GM18505 (cell line): Measurements from ENCODE around the gene CREB3.

Experiments
- ATAC-seq: cut with Tn5 transposase; IDR thresholded peaks from one replicate; pipeline ENCODE4 v1.9.1; 2021; ENCODE audit not compliant: unreplicated experiment
- POLR2A ChIP-seq: IDR thresholded peaks from 4 replicates; pipeline ENCODE4 v1.6.1; 2011; ENCODE audit warnings: borderline replicate concordance; ENCODE audit not compliant: insufficient read depth, insufficient read length; ENCODE audit errors: extremely low read depth

Gene CREB3

GRCh38 chr9:35725362-35725761, 7.1 kb upstream of the CREB3 start:
- ATAC-seq, result no peak
- no peak for TF ChIP-seq POLR2A

GRCh38 chr9:35726931-35727330, 5.5 kb upstream of the CREB3 start:
- TF ChIP-seq POLR2A, result no peak
- ATAC-seq, result no peak

- TF ChIP-seq POLR2A, result no peak
- ATAC-seq, result no peak
Observed at GRCh38 chr9:35727676-35728040, 4.8 kb upstream of the CREB3 start.

DNA sequence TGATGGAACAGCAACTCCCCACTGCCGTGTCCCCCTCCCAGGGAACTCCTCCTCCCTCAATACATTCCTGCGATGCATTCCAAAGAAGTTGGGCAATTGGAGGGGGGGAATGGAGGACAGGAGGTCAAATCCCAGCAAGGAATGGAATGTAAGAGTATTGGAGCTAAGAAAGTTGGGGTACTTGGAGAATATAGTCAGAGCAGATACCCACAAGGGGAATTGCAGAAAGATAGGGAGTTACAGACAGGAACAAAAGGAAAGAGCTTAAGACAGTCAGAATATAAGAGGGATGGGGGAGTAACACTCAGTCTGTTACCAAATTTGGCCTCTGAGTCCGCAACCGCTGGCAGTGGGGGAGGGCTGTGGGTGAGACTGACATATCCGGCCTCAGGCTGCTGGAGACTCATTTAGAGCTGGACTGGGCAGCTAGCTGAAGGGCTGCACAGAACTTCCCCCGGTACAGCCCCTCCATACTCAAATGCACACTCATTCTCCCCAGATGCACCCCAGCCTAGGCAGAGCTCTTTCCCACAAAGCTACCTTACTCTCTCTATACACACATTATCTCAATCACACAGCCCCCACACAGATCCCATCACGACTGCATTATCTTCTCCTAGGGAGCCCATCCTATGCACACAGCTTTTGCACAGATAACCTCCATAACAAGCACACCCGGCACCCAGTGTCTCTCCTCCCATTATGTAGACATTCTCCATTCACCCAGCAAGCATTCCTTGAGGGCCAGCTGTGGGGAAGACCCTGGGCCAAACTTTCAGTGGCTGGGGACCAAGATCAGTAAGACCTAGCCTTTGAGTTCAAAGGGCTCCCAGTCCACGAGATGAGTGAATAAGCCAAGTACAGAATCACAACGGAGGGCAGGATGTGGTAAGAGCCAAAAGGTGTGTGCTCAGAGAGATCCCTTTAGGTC, 4.2 kb upstream of the CREB3 start:
- TF ChIP-seq POLR2A, result peak; percentile 79
- ATAC-seq, result no peak

- ATAC-seq, result no peak
- TF ChIP-seq POLR2A, result no peak
Observed at GRCh38 chr9:35729101-35729500, 3.4 kb upstream of the CREB3 start.

DNA sequence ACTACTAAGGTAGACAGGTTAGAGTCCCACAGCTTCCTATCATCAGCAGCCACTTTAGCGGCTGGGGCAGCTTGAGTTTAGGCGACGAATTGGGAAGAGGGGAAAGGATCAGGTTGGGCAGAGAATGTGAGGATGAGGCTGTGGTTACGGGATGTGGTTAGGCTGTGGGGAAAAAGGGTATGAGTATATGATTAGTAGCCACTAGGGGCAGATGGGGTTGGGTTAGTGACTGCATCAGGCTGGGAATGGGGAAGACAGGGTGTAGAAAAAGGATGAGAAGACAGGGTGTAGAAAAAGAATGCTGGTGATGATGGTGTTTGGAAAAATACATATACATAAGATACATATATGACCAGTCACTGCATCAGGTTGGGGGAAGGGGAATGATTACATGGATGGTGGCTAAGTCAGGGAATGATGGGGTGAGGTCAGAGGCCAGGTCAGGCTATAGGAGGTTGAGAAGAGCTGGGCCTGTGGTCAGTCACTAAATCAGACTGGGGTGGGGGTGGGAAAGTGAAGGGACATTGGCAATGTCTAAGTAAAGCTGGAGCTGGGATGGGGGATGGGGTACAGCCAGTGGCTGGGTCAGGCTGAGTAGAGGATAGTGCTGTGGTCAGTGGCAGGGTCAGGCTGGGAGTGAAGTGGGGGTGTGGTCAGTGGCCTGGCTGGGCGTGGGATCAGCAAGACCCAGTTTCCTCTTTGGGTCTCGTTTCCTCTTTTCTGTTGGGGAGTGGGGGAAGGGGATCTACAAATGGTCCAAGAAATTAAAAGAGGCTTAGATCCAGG, 2.6 kb upstream of the CREB3 start:
- no peak for ATAC-seq
- TF ChIP-seq POLR2A, result no peak

- no peak for TF ChIP-seq POLR2A
- ATAC-seq, result no peak
Observed at GRCh38 chr9:35730486-35730854, 2.0 kb upstream of the CREB3 start.

DNA sequence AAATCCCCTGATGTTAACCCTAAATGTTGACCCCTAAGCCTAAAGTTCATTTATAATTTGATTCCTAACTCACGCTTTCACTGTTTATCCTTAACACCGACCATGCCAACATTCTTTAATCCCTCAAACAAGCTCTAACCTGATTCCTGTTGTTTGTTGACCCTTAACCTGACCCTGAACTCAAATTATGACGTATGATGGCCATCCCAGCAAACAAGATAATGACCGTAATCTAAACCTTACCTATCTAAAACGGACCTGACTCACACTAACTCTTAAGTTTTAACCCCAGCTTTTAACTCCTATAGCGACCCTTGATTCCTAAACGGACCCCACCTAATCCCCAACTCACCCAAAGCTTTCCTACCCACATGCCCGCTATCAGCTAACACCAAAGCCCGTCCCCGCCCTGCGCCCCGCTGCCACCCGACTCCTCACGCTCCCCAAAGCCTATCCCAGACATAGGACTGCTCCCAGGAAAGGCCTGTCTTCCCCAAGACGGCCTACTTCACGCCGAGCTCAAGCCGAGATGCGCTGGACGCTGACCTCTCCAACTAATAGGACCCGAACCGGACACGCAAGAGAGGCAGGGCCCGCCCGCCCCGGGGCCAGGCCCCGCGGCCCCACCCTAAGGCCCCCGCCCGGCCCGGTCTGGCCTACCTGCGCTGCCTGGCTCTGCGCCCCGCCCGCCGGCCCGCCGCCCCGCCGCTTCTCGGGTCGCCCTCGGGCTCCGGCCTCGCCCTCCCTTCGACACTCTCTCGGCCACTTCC, 866 bp upstream of the CREB3 start:
- ATAC-seq, result no peak

DNA sequence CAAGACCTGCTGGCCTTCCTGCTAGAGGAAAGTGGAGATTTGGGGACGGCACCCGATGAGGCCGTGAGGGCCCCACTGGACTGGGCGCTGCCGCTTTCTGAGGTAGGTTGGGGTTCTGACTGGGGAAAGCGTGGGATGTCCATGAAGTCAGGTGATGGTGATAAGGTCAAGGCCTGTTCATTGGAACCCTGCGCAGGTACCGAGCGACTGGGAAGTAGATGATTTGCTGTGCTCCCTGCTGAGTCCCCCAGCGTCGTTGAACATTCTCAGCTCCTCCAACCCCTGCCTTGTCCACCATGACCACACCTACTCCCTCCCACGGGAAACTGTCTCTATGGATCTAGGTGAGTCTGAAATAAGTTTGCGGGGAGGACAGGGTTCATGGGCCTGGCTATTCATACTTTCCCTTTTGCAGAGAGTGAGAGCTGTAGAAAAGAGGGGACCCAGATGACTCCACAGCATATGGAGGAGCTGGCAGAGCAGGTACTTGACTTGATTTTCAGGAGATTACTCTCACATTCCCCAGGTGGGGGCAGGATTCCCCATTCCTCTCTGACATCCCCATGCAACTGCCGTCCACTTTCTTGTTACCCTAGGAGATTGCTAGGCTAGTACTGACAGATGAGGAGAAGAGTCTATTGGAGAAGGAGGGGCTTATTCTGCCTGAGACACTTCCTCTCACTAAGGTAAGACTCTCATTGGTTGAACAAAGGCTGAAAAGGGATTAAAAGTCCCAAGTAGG, 505 bp downstream of the CREB3 start:
- TF ChIP-seq POLR2A, result peak; percentile 50
- ATAC-seq, result no peak

More for the DNA sequence above, 866 bp upstream of the CREB3 start:
- no peak for TF ChIP-seq POLR2A

DNA sequence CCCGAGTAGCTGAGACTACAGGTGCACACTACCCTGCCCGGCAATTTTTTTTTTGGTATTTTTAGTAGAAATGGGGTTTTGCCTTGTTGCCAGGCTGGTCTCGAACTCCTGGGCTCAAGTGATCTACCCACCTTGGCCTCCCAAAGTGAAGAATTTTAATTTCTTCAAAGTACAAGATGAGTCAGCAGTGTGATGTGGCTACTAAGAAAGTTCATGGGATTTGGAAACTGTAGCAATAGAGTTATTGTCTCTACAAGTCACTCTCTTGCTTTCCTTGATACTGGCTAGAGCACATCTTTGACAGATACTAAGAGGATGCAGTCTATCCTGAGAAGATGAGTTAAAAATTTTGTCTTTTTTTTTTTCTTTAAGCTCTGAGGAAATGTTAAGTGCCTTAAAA, 1.6 kb downstream of the CREB3 start:
- TF ChIP-seq POLR2A, result no peak
- no peak for ATAC-seq

- TF ChIP-seq POLR2A, result no peak
- ATAC-seq, result no peak
Observed at GRCh38 chr9:35736201-35736633, 3.8 kb downstream of the CREB3 start.

- ATAC-seq, result no peak
- no peak for TF ChIP-seq POLR2A
Observed at GRCh38 chr9:35737143-35737542, 4.7 kb downstream of the CREB3 start.
